Type B pancreatic cell (in vitro differentiated cells): ENCODE results near the gene PCDHGA2. TPM values are rescaled to one million over a fixed set of nuclear protein-coding genes. Genes with fewer than 3 reads are reported as not detected.
"Not testable (repeated sequence)": the region's sequence is repeated elsewhere in the genome, so short reads cannot be mapped to it uniquely, and the experiment has no call there.

Experiments
- DNase-seq: peaks from one replicate; pipeline ENCODE4 v3.0.0; 2021; ENCODE audit warnings: mixed read lengths; ENCODE audit not compliant: unreplicated experiment; ENCODE audit errors: extremely low spot score
- H3K27ac Mint-ChIP-seq: 2 replicates; pipeline ENCODE4 v1.8.0; 2021; ENCODE audit warnings: mild to moderate bottlenecking, mixed read lengths
- H3K27me3 Mint-ChIP-seq: 2 replicates; pipeline ENCODE4 v1.8.0; 2021; ENCODE audit warnings: mixed read lengths
- H3K36me3 Mint-ChIP-seq: 2 replicates; pipeline ENCODE4 v1.8.0; 2021; ENCODE audit warnings: mixed read lengths
- H3K4me1 Mint-ChIP-seq: one replicate; pipeline ENCODE4 v1.8.0; 2021; ENCODE audit warnings: mixed read lengths; ENCODE audit not compliant: unreplicated experiment
- H3K4me3 Mint-ChIP-seq: 2 replicates; pipeline ENCODE4 v1.8.0; 2021; ENCODE audit warnings: mild to moderate bottlenecking, mixed read lengths
- H3K9me3 Mint-ChIP-seq: 2 replicates; pipeline ENCODE4 v1.8.0; 2021; ENCODE audit warnings: mixed read lengths
- total RNA-seq: library from RNA; stranded (reverse); gene quantifications from 2 replicates; pipeline ENCODE4 v1.2.1, GENCODE V29; 2021; ENCODE audit warnings: low replicate concordance
- TF ChIP-seq, protein P1 (sequence below): fragments of 200-600 bp; sonication (generic); conservative IDR thresholded peaks from 2 replicates; pipeline ENCODE4 v1.5.0; 2021; ENCODE audit warnings: antibody characterized with exemption, mild to moderate bottlenecking

PCDHGA2 gene
- total RNA-seq, 1 donor from 2014 or later, result 0.17 TPM

GRCh38 chr5:141343953-141344463 is 5.4 kb downstream of the PCDHGA2 start:
- H3K36me3 Mint-ChIP-seq, result no peaks in the 10 kb centered on the region
- TF ChIP-seq, protein P1, sequence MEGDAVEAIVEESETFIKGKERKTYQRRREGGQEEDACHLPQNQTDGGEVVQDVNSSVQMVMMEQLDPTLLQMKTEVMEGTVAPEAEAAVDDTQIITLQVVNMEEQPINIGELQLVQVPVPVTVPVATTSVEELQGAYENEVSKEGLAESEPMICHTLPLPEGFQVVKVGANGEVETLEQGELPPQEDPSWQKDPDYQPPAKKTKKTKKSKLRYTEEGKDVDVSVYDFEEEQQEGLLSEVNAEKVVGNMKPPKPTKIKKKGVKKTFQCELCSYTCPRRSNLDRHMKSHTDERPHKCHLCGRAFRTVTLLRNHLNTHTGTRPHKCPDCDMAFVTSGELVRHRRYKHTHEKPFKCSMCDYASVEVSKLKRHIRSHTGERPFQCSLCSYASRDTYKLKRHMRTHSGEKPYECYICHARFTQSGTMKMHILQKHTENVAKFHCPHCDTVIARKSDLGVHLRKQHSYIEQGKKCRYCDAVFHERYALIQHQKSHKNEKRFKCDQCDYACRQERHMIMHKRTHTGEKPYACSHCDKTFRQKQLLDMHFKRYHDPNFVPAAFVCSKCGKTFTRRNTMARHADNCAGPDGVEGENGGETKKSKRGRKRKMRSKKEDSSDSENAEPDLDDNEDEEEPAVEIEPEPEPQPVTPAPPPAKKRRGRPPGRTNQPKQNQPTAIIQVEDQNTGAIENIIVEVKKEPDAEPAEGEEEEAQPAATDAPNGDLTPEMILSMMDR, result peak; percentile 4
- H3K4me1 Mint-ChIP-seq, result no peaks in the 10 kb centered on the region
- no peak for DNase-seq
- H3K27ac Mint-ChIP-seq, result no peak overlapping the region
- peaks cover 14% of the 10 kb centered on the region for H3K9me3 Mint-ChIP-seq
- H3K4me3 Mint-ChIP-seq, result peak overlapping the region; percentile 84
- H3K27me3 Mint-ChIP-seq, result no peaks in the 10 kb centered on the region

DNA sequence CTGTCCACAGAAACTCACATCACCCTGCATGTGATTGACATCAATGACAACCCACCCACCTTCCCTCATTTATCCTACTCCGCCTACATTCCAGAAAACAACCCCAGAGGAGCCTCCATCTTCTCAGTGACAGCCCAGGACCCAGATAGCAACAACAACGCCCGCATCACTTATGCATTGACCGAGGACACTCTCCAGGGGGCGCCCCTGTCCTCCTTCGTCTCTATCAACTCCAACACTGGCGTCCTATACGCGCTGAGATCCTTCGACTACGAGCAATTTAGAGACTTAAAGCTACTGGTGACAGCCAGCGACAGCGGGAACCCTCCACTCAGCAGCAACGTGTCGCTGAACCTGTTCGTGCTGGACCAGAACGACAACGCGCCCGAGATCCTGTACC is 6.8 kb downstream of the PCDHGA2 start:
- no peak for DNase-seq
- Mint-ChIP-seq H3K4me3 (no peak overlapping the region), H3K27me3 (no peaks in the 10 kb centered on the region), H3K36me3 (peaks cover 3% of the 10 kb centered on the region), H3K4me1 (no peaks in the 10 kb centered on the region), H3K9me3 (peaks cover 20% of the 10 kb centered on the region), H3K27ac (no peak overlapping the region)
- TF ChIP-seq, protein P1, result no peak

DNA sequence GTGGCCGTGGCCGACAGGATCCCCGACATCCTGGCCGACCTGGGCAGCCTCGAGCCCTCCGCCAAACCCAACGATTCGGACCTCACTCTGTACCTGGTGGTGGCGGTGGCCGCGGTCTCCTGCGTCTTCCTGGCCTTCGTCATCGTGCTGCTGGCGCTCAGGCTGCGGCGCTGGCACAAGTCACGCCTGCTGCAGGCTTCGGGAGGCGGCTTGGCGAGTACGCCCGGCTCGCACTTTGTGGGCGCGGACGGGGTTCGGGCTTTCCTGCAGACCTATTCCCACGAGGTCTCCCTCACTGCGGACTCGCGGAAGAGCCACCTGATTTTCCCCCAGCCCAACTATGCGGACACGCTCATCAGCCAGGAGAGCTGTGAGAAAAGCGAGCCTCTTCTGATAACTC is 7.5 kb downstream of the PCDHGA2 start:
- not testable (repeated sequence) for H3K27me3 Mint-ChIP-seq, H3K36me3 Mint-ChIP-seq, H3K27ac Mint-ChIP-seq, H3K4me3 Mint-ChIP-seq, DNase-seq, H3K4me1 Mint-ChIP-seq
- peaks cover 21% of the 10 kb centered on the region for H3K9me3 Mint-ChIP-seq

GRCh38 chr5:141349917-141350619 is 11.5 kb downstream of the PCDHGA2 start, which contains the start of gene PCDHGB1:
PCDHGB1 (plus strand) TSS chr5:141350099; CDS start chr5:141350261, 162 bp downstream.
- peaks cover 10% of the 10 kb centered on the region for H3K36me3 Mint-ChIP-seq
- H3K27ac Mint-ChIP-seq, result peak within 1 kb of the TSS; percentile 31
- H3K4me1 Mint-ChIP-seq, result no peaks in the 10 kb centered on the region
- no peaks in the 10 kb centered on the region for H3K27me3 Mint-ChIP-seq
- H3K4me3 Mint-ChIP-seq, result peak within 1 kb of the TSS; percentile 61
- no peak for DNase-seq
- H3K9me3 Mint-ChIP-seq, result peaks cover 16% of the 10 kb centered on the region
- TF ChIP-seq, protein P1, result peak; percentile 63

DNA sequence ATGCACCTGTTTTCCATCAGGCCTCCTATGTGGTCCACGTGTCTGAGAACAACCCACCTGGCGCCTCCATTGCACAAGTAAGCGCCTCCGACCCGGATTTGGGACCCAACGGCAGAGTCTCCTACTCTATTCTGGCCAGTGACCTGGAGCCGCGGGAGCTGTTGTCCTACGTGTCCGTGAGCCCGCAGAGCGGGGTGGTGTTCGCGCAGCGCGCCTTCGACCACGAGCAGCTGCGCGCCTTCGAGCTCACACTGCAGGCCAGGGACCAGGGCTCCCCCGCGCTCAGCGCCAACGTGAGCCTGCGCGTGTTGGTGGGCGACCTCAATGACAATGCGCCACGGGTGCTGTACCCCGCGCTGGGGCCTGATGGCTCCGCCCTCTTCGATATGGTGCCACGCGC is 13.0 kb downstream of the PCDHGA2 start:
- H3K4me1 Mint-ChIP-seq, result no peaks in the 10 kb centered on the region
- TF ChIP-seq, protein P1, result no peak
- H3K27me3 Mint-ChIP-seq, result no peaks in the 10 kb centered on the region
- no peak for DNase-seq
- H3K9me3 Mint-ChIP-seq, result peaks cover 10% of the 10 kb centered on the region
- H3K36me3 Mint-ChIP-seq, result peaks cover 10% of the 10 kb centered on the region
- H3K4me3 Mint-ChIP-seq, result no peak overlapping the region
- H3K27ac Mint-ChIP-seq, result no peak overlapping the region

GRCh38 chr5:141354900-141355469 is 16.4 kb downstream of the PCDHGA2 start, which contains the start of gene PCDHGA4:
PCDHGA4 (plus strand) TSS chr5:141355021; CDS start chr5:141355108, 87 bp downstream.
- Mint-ChIP-seq H3K4me3 (no peak within 1 kb of the TSS), H3K9me3 (peaks cover 12% of the 10 kb centered on the region), H3K36me3 (peaks cover 10% of the 10 kb centered on the region), H3K4me1 (no peaks in the 10 kb centered on the region), H3K27me3 (no peaks in the 10 kb centered on the region), H3K27ac (no peak within 1 kb of the TSS)
- TF ChIP-seq, protein P1, result peak; percentile 59
- no peak for DNase-seq
